GM18508 (cell line): Measurements from ENCODE around the gene TRIM47.

Source experiments
- ATAC-seq: cut with Tn5 transposase; IDR thresholded peaks from one replicate; pipeline ENCODE4 v1.9.1; 2021; ENCODE audit warnings: moderate number of reproducible peaks; ENCODE audit not compliant: insufficient read depth, unreplicated experiment

The TRIM47 gene, protein sequence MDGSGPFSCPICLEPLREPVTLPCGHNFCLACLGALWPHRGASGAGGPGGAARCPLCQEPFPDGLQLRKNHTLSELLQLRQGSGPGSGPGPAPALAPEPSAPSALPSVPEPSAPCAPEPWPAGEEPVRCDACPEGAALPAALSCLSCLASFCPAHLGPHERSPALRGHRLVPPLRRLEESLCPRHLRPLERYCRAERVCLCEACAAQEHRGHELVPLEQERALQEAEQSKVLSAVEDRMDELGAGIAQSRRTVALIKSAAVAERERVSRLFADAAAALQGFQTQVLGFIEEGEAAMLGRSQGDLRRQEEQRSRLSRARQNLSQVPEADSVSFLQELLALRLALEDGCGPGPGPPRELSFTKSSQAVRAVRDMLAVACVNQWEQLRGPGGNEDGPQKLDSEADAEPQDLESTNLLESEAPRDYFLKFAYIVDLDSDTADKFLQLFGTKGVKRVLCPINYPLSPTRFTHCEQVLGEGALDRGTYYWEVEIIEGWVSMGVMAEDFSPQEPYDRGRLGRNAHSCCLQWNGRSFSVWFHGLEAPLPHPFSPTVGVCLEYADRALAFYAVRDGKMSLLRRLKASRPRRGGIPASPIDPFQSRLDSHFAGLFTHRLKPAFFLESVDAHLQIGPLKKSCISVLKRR

DNA sequence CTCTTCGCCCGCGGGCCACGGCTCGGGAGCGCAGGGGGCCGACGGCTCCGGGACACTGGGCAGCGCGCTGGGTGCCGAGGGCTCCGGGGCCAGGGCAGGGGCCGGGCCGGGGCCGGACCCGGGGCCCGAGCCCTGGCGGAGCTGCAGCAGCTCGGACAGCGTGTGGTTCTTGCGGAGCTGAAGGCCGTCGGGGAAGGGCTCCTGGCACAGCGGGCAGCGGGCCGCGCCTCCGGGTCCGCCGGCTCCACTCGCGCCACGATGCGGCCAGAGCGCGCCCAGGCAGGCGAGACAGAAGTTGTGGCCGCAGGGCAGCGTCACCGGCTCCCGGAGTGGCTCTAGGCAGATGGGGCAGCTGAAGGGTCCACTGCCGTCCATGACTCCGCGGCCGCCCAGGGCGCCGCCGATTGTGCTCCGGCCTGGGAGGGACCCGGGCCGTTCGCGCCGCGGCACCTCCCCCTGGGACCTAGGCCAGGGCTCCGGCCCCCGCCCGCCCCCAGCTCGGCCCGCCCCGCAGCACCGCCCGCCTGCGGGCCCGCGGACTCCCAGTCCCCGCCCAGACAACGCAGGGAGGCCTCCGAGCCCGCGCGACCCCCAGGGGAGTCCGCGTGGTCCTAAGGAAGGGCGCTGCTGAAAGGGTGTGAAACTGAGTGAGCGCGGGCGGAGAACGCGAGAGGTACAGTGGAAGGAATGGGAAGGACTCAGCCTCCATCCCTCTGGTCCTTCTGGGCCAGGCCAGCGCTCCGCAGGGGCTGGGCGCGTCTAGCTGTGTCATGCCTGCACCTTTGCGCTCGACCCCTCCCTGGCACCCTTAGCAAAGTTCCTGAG is at the start of gene TRIM47:
TRIM47 (minus strand) TSS at position 408 of the 825 bp plus-strand sequence; CDS start at position 375, 33 bp downstream.
- ATAC-seq = no peak

DNA sequence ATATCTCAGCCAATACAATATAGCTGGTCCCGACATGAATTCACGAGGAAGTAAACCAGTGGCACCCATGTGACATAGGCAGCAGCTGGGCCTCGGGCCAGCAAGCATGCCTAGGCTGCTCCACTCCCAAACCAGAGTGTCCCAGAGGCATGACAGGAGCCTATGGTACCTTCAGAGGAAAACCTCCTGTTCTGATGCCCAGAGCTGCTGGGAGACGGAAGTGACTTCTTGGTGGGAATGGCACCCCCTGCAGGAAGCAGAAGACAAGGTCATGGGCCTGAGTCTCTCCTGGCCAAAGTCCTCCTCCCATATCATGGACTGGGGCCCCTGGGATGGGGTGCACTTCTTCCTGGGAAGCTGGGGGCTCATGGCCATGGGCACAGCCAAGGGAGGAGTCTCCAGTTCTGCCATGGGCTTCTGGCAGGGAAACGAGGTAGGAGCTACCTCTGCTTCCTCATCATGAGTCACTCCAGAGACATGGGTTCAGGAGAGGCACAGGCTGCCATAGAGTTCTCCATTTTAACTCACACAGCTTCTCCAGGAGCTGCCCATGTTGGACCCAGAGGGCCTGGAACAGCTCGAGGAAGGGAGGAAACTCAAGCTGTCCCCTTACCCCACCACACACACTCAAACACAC is 49.0 kb upstream of the TRIM47 start:
- ATAC-seq = no peak

DNA sequence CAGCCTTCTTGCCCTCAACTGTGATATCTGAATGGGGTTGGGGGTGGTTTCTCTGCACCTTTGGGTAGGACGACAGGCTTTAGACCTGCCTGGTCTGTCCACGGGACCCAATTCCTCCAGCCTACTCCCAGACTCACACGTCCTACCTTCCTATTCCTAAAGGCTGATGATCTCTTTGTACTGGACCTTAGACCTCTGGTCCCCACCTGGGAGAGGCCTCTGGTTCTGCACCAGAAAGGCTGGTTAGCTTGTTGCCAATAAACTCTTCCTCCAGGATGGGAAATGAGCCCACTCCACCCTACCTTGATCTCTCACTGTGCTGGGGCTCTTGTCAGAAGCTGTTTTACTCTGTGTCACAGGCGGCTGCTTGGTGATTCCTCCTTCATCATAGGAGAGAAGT is 48.1 kb upstream of the TRIM47 start:
- ATAC-seq = no peak

DNA sequence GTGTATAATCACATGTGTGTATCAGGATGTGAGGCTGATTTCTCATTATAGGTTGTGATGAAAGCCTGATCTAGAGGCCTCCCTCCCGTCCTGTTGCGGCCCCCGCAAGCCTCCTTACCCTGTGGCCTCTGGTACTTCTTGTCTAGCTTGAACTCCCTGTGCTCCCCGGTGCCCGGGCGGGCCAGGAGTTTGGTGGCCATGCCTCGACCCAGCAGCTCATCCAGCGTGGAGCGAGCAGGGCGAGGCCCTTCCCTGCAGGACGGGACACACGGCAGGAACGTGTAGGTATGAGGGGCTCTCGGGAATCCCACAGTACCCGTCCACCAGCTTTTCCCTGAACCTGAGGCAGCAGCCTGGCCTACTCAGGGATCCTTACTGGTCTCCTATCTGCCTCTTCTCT is 47.5 kb upstream of the TRIM47 start:
- no peak for ATAC-seq

DNA sequence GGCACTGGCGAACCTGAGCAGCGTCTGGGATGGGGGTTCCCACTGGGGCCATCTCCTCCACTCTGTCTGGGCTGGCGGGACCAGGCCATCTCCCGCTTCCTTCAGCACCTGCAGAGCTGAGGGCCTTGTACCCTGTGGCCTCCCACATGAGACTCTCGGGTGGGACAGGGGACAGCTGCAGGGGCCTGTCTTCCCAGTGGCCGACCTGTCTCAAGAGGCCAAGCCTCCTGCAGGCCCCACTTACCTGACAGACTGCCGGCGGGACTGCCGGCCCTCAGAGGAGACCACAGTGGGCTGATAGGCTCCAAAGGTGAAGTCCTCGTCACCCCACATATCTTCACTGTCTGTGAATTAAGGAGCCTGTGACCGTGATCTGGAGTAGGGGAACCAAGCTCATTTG is 46.7 kb upstream of the TRIM47 start:
- ATAC-seq = no peak

DNA sequence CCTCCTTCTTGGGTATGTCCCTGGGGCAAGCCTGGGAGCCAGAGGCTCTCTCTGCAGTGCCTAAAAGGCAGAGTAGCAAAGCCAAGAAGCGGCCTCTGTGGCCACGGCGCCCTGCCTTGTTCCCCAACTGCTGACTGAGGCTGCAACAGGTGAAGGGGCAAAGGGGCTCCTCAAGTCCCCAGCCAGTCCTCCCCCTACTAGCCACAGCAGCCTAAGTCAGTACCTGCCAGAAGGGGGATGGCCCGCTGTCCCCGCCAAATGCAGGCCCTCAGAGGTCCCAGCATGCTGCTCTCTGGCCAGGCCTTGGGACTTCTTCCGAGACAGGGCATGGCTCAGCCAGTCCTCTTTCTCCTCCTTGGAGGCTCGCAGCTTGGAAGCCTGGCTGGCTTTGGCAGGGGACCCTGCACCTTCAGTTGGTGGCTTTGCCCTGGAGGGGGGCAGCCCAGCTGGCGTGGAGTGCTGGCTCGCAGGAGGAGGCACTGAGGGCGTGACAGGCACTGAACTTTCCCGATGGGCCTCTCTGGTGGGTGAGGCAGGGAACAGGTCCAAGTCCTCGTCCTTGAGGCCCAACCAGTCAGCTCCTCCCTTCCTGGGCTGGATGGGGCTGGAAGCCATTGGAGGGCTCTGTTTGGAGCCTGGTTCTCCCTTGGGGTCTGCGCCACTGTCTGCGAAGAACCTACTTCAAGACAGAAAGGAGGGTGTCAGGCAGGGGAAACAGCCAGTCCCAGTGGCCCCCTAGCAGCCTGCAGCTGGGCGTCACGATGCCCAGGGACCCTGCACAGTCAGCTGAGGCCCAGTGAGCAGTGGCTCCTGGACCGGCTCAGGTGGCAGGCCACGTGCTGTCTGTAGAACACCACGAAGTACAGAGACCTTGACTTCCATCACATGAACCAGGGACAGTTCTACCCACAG is 44.8 kb upstream of the TRIM47 start:
- no peak for ATAC-seq

DNA sequence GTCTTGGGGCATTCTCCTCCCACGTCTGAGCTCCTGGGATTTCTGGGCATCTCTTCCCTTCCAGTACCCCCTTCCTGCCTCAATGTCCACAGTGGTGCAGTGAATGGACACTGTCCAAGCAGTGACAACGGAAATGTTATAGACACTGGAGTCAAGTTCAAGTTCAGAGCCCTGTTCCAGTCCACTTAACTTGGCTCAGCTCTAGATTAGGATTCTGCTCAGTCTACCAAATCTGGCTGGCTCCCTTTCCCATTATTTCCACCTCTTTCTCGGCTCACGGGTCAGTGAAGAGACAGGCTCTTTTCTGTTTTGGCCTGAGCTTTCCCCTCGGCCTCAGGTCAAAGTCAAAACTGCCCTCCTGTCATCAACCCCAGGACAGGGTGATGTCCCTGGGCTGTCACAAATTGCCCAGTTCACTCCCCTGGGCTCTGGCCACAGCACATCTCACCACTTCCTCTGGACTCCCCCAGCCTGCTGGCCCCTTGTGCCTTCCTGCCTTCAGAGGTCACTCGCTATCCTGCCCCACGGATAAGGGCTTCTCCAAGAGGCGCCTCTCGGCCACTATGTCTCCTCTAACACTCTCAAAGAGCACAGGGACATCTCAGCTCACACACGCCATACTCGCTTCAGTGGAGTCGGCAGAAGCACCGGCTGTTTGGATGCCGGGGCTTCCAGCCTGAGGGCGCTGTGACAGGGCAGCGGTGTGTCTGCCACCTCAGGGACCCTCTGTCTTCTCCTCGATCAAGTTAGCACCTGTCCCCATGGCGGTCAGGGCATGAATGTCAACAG is 44.0 kb upstream of the TRIM47 start:
- no peak for ATAC-seq

DNA sequence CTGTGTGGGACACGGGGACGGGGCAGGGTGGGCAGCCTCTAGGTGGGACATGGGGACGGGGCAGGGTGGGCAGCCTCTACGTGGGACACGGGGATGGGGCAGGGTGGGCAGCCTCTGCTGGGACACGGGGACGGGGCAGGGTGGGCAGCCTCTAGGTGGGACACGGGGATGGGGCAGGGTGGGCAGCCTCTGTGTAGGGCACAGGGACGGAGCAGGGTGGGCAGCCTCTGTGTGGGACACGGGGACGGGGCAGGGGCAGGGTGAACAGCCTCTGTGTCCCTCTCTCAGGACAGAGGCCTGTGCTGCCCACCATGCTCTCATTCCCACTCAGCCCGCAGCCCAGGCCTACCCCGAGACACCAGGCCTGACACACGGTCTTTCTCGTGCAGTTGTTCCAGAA is 43.2 kb upstream of the TRIM47 start:
- no peak for ATAC-seq

DNA sequence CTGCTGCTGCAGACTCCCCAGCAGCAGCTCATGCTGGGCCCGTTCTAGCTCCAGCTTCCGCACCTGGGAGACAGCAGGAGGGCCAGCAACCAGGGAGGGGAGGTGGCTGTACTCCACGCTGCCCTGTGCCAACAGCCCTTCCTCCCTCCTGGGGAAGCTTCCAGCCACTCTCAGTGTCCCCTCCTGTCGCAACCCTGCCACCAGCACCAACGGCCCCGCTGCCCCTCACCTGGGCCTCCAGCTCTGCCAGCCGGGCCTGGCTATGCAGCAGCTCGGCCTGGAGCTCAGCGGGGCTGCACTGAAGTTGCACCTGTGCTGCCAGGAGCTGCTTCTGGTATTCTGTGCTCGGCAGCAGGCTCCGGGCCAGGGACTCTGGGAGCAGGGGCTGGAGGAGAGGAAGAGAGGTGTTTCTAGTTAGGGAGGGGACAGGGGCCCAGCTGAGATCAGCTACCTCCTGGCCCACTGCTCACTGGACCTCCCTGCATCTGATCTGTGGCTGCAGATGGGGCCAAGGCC is 41.7 kb upstream of the TRIM47 start:
- no peak for ATAC-seq

DNA sequence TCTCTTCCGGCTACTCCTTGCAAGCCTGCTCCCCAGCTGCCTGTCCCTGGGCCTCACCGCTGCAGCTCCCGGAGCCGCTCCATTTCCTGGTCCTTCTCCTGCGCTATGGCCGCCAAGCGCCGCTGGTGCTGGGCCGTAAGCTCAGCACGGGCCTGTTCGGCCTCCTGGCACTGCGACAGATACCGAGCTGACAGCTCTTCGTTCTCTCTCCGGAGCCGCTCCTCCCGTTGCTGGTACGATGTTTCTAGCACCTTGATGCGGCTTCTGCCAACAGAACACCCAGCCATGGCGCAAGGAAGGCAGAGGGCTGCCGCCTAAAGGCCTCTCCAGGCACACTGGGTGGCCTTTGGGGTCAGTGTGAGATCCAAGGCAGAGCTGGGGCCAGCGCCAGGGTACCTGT is 41.2 kb upstream of the TRIM47 start:
- no peak for ATAC-seq

DNA sequence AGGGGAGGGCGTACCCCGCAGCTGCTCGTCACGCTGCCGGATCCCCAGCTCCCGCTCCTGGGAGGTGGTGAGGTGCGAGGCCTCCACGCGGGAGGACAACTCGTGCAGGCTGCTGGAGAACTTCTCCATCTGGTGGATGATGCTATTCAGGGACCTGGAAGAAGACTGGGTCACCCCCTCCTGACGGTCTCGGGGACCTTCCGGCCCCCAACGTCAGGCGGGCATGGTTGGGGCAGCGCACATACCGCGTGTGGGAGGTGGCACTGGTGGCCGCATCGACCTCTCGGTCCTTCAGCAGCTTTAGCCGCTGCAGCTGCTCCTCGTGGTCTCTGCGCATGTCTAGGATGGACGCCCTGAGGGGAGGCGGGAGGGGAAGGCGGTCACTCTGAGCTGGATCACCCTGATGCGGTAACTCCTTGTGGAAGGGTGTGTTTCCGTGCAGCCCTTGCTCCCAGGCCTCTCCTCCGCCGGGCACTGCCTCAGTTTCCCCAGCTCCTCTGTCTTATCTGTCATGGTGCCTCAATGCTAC is 39.6 kb upstream of the TRIM47 start:
- ATAC-seq = no peak

DNA sequence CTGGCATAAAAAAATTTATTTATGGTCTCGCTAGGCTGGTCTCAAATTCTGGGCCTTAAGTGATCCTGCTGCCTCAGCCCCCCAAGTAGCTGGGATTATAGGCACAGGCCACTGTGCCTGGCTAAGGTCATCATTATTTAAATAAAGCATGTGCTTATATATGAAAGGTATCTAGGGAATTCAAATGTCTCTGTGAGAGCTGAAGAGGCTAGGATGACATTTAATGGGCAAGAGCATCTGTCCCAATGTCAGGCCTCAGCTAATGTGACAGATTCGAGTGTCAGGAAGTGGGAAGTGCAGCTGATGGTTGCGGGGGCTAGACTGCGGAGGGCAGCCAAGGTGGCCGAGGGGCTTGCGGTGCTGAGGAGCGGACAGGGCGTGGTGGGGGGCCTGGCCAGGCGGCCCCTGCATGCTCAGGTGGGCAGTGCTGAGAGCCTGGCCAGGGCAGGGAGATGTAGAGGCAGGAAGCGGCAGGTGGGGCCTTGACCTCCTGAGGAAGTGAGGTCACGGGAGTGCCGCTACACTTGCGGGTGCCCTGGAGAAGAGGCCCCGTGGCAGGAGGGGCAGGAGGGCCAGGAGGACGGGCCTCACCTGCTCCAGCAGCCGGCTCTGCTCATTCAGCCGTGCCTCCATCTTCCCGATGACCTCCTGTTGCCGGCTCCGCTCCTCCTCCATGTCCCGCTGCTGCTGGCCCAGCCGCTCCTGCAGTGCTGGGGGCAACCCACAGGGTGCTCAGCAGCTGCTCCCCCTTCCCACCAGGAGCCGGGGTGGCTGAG is 38.9 kb upstream of the TRIM47 start:
- no peak for ATAC-seq

DNA sequence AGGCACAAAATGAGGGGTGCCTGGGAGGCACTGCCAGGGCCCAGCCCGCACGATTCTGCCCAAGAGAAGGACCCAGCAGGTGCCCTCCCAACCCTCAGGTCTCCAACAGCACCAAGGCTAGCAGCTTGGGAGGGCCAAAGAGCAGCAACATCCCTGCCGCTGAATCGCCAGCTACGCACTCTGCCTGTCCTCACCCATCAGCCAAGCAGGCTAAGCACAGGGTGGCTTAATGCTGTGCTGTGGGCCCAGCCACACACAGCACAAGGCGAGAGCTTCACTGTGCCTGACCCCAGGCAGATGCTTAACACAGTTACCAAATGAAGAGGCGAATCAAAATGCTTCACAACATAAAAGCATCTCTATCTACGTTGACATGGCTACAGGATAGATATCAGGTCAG is 36.9 kb upstream of the TRIM47 start:
- no peak for ATAC-seq

DNA sequence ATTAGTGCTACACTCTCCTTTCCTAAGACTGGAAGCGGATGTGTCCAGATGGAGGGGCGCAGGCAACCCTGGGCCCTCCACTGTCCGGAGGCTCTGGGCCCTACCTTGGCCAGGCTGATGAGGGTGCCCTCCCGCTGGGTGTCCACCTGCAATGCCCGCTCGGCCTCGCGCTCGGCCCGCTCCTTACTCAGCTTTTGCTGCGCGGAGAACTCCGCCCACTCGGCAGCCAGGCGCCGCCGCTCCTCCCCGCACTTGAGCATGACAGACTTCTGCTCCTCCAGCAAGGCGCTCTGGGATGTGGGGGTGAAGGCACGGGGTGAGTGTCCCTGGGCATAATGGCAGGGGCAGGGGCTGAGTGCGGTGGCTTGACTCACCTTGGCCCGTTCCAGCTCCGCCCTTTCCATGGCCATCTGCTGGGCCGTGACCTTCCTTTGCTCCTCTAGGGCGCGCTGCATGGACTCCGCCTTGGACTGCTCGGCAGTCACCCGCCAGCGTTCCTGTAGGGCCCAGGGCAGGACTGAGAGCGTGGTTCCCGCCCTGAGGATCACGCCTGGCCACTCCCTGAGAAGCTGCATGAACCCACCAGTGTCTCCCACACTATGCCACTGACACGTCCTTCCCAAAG is 36.4 kb upstream of the TRIM47 start:
- ATAC-seq = no peak

DNA sequence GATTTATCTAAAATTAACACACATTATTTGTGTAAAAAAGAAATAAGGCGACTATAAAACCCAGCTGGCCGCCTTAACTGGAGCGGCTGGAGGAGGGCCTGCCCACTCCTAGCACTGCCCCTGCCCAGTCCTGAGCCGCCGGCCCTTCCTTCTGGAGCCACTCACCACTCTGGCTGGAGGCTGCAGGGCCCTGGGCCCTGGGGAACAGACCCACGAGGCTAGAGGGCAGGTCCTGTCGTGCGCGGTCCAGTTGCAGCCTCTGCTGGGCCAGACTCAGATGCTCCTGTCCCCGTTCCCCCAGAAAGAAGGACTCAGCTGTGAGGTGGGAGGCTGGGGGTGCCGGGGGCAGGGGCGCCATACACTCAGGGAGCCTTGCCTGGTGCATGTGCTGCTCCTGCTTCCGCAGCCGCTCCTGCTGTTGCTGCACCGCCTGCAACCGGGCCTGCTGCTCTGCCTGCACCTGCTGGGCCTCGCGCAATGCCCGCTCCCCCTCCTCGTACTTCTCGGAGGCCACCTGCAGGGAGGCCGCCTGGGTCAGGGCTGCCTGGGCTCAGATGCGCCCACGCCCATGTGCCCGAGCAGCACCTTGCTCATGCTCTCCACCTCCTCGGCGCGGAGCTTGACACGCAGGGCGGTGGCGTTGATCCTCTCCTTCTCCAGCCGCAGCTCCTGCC is 35.3 kb upstream of the TRIM47 start:
- no peak for ATAC-seq

DNA sequence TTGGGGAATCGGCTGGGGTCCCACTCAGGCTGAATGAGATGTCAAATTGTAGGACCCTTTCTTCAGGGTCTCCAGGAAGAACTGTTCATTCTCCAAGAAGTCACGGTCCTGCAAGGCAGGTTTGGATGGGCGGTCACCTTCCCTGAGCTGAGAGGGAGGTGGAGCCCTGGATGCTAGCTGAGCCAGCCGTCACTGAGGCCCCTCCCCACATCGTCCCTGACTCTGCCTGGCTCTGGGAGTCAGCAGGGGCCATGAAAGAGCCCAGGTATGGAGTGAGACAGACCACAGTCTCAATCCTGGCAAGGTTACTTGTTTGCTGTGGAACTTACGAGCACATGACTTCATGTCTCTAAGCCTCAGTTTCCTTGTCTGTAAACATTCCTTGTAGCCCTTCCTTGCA is 32.3 kb upstream of the TRIM47 start:
- ATAC-seq = no peak

DNA sequence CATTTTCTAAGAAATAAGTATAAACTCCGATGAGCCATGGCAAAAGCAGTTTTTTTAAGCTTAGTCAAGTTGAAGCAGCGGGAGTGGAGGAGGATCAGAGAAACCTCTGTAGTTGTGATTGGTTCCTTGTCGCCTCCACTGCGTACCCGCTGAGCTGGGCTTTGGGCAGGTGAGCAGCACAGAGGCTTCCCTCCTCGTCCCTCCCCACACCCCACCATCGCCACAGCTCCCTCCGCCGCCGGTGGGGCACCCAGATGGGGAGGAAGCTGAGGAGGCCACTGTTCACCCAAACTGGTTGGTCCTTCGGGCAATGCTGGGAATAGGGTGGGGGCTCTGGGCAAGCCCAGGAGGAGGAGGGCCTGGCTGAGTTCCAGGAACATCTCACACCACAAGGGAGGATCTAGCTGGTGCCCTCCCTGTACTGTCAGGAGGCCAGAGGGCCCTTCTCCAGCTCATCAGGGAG is 31.5 kb upstream of the TRIM47 start:
- ATAC-seq = no peak
